MM.1S (cell line): ENCODE data around the gene ANAPC16.
"Not testable (repeated sequence)": the region's sequence is repeated elsewhere in the genome, so short reads cannot be mapped to it uniquely, and the experiment has no call there.

ENCODE experiments used
- DNase-seq: peaks from one replicate; pipeline ENCODE4 v3.0.0-alpha.2; 2015
- H2AFZ ChIP-seq: fragments of 300-600 bp; sonication (generic); 2 replicates; pipeline ENCODE4 v1.6.0; 2016; ENCODE audit warnings: antibody characterized with exemption, low read length
- H3F3A ChIP-seq: fragments of 300-600 bp; sonication (generic); 2 replicates; pipeline ENCODE4 v1.6.1; 2016; ENCODE audit warnings: mild to moderate bottlenecking, antibody characterized with exemption, low read length, moderate library complexity, mixed read lengths; ENCODE audit not compliant: insufficient read depth
- H3K27ac ChIP-seq: fragments of 300-600 bp; sonication (generic); 2 replicates; pipeline ENCODE4 v1.5.1; 2016; ENCODE audit warnings: mild to moderate bottlenecking, low read length
- H3K27me3 ChIP-seq: fragments of 300-600 bp; sonication (generic); replicated peaks from 2 replicates; pipeline ENCODE4 v1.6.0; 2016; ENCODE audit warnings: low read length; ENCODE audit not compliant: insufficient read depth
- H3K36me3 ChIP-seq: fragments of 300-600 bp; sonication (generic); replicated peaks from 2 replicates; pipeline ENCODE4 v1.6.1; 2016; ENCODE audit warnings: mild to moderate bottlenecking, low read length, mixed read lengths; ENCODE audit not compliant: insufficient read depth
- H3K4me1 ChIP-seq: fragments of 300-600 bp; sonication (generic); 2 replicates; pipeline ENCODE4 v1.6.1; 2016; ENCODE audit warnings: low read length, mixed read lengths
- H3K4me2 ChIP-seq: fragments of 300-600 bp; sonication (generic); 2 replicates; pipeline ENCODE4 v1.6.0; 2016; ENCODE audit warnings: low read depth, low read length
- H3K4me3 ChIP-seq: fragments of 300-600 bp; sonication (generic); 2 replicates; pipeline ENCODE4 v1.5.1; 2016; ENCODE audit warnings: low read length, mixed read lengths
- H3K79me2 ChIP-seq: fragments of 300-600 bp; sonication (generic); 2 replicates; pipeline ENCODE4 v1.6.1; 2016; ENCODE audit warnings: mixed run types, low read length, mixed read lengths
- H3K9ac ChIP-seq: fragments of 300-600 bp; sonication (generic); 2 replicates; pipeline ENCODE4 v1.6.1; 2016; ENCODE audit warnings: low read length, mixed read lengths
- H3K9me2 ChIP-seq: fragments of 300-600 bp; sonication (generic); replicated peaks from 2 replicates; pipeline ENCODE4 v1.6.1; 2016; ENCODE audit warnings: mild to moderate bottlenecking, low read length, mixed read lengths; ENCODE audit not compliant: insufficient read depth
- H3K9me3 ChIP-seq: fragments of 300-600 bp; sonication (generic); replicated peaks from 2 replicates; pipeline ENCODE4 v1.6.1; 2016; ENCODE audit warnings: mild to moderate bottlenecking, low read length, mixed read lengths; ENCODE audit not compliant: insufficient read depth
- H4K20me1 ChIP-seq: fragments of 300-600 bp; sonication (generic); 2 replicates; pipeline ENCODE4 v1.6.1; 2016; ENCODE audit warnings: mild to moderate bottlenecking, low read length, moderate library complexity, mixed read lengths; ENCODE audit not compliant: insufficient read depth
- EZH2 ChIP-seq: fragments of 300-600 bp; sonication (generic); optimal IDR thresholded peaks from 2 replicates; pipeline ENCODE3; 2017; ENCODE audit warnings: low read depth, mild to moderate bottlenecking, antibody characterized with exemption, low read length, mixed read lengths
- EZH2phosphoT487 ChIP-seq: fragments of 300-600 bp; sonication (generic); IDR thresholded peaks from 2 replicates; pipeline ENCODE4 v1.6.1; 2018; ENCODE audit warnings: antibody characterized with exemption, low read length
- TF ChIP-seq, protein P1 (sequence below): fragments of 300-600 bp; sonication (generic); IDR thresholded peaks from 2 replicates; pipeline ENCODE4 v1.5.1; 2016; ENCODE audit warnings: antibody characterized with exemption, low read length, mixed read lengths

The ANAPC16 gene

DNA sequence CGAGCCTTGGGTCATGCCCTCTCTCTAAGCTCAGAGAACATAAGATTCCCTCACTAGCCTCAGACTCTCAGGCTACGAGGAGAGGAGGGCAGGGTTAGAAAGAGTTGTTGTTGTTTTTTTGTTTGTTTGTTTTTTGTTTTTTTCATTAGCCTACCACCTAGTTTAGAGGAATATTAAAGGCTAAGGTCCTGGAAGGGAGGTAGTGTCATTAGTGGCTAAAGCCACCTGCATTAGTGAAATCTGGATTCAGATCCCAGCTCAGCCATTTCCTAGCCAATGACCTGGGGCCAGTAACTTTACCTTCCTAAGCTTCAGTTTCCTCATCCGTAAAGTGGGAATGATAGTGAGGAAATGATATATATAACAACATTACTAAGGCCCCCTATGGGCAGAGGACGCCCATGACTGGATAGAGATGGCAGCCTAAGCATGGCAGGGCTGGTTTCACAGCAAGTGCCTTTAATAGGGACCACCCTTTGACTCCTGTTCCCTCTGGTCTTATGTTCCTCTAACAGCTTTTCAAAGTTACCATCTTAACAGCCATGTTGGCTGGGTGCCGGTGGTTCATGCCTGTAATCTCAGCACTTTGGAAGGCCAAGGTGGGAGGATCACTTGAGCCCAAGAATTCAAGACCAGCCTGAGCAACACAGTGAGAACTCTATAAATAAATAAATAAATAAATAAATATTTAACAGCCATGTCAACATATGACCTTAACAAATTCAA lies 63.0 kb downstream of the ANAPC16 start:
- DNase-seq, result no peak
- H3K9me2 ChIP-seq, result no peaks in the 10 kb centered on the region
- H3F3A ChIP-seq, result peaks cover 19% of the 10 kb centered on the region; the same call in 1 of the 2 replicates
- no peak overlapping the region for H3K4me2 ChIP-seq
- no peak overlapping the region for H3K4me3 ChIP-seq
- H4K20me1 ChIP-seq, result no peaks in the 10 kb centered on the region
- no peaks in the 10 kb centered on the region for H3K9me3 ChIP-seq
- no peaks in the 10 kb centered on the region for H3K36me3 ChIP-seq
- no peak overlapping the region for H2AFZ ChIP-seq
- H3K4me1 ChIP-seq, result peaks cover 10% of the 10 kb centered on the region
- no peak overlapping the region for H3K9ac ChIP-seq
- H3K27ac ChIP-seq, result no peak overlapping the region
- TF ChIP-seq EZH2phosphoT487, result no peak
- TF ChIP-seq EZH2, result no peak
- TF ChIP-seq, protein P1, sequence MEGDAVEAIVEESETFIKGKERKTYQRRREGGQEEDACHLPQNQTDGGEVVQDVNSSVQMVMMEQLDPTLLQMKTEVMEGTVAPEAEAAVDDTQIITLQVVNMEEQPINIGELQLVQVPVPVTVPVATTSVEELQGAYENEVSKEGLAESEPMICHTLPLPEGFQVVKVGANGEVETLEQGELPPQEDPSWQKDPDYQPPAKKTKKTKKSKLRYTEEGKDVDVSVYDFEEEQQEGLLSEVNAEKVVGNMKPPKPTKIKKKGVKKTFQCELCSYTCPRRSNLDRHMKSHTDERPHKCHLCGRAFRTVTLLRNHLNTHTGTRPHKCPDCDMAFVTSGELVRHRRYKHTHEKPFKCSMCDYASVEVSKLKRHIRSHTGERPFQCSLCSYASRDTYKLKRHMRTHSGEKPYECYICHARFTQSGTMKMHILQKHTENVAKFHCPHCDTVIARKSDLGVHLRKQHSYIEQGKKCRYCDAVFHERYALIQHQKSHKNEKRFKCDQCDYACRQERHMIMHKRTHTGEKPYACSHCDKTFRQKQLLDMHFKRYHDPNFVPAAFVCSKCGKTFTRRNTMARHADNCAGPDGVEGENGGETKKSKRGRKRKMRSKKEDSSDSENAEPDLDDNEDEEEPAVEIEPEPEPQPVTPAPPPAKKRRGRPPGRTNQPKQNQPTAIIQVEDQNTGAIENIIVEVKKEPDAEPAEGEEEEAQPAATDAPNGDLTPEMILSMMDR, result 0 out of 2 replicates have a peak, but pooled peaks have one; percentile 8
- H3K27me3 ChIP-seq, result no peaks in the 10 kb centered on the region
- peaks cover 14% of the 10 kb centered on the region for H3K79me2 ChIP-seq

DNA sequence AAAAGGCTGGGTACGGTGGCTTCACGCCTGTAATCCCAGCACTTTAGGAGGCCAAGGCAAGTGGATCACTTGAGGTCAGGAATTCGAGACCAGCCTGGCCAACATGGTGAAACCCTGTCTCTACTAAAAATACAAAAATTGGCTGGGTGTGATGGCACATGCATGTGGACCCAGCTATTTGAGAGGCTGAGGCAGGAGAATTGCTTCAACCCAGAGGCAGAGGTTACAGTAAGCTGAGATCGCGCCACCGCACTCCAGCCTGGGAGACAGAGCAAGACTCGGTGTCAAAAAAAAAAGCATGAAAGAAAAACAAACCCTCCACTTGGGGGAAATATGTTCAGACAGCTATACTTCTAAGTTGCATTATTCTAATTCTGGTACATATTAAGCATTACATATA lies 63.8 kb downstream of the ANAPC16 start:
- H3F3A ChIP-seq, result peaks cover 19% of the 10 kb centered on the region; the same call in 1 of the 2 replicates
- not testable (repeated sequence) for H3K36me3 ChIP-seq, H2AFZ ChIP-seq, H3K27ac ChIP-seq, DNase-seq, H3K9me2 ChIP-seq, H3K4me2 ChIP-seq, H3K9me3 ChIP-seq, H3K4me3 ChIP-seq, H4K20me1 ChIP-seq, H3K27me3 ChIP-seq, H3K4me1 ChIP-seq, H3K9ac ChIP-seq, H3K79me2 ChIP-seq

DNA sequence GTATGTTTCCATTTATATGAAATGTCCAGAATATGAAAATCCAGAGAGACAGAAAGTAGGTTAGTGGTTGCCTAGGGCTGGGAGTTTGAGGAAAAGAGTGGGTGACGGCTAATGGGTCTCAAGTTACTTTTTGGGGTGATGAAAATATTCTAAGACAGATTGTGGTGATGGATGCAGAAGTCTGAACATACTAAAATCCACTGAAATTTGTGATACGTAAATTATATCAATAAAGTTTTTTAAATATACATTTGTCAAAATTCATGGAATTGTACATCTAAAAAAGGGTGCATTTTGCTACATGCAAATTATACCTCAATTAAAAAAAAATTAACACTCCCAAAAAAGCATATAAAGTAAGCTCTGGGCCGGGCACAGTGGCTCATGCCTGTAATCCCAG lies 67.3 kb downstream of the ANAPC16 start:
- Histone ChIP-seq H3K36me3 (no peaks in the 10 kb centered on the region), H2AFZ (no peak overlapping the region), H3K9me3 (no peaks in the 10 kb centered on the region), H3K27me3 (no peaks in the 10 kb centered on the region), H3K4me1 (0 out of 2 replicates have a peak, but pooled peaks cover 8% of the 10 kb centered on the region), H3K4me3 (no peak overlapping the region), H3K9ac (no peak overlapping the region), H3K79me2 (no peaks in the 10 kb centered on the region), H3K4me2 (no peak overlapping the region), H3F3A (no peaks in the 10 kb centered on the region), H3K27ac (no peak overlapping the region), H3K9me2 (no peaks in the 10 kb centered on the region), H4K20me1 (no peaks in the 10 kb centered on the region)
- no peak for DNase-seq
- TF ChIP-seq, protein P1, result no peak
- TF ChIP-seq EZH2, result no peak
- TF ChIP-seq EZH2phosphoT487, result no peak
